SJSA1 (cell line): ENCODE measurements around the gene ABHD16A. TPM values are rescaled to one million over a fixed set of nuclear protein-coding genes. Genes with fewer than 3 reads are reported as not detected.

Experiments
- DNase-seq, 2 experiments: peaks; one replicate each; pipeline ENCODE4 v3.0.0-alpha.2; 2015 to 2020; ENCODE audit warnings: low spot score in 2 of 2, low read depth in 1 of 2
- H3K27ac ChIP-seq: fragments of 250-450 bp; sonication (Bioruptor Pico); 2 replicates; pipeline ENCODE4 v1.5.1; 2020; ENCODE audit warnings: mild to moderate bottlenecking, moderate library complexity
- H3K27me3 ChIP-seq: fragments of 250-450 bp; sonication (Bioruptor Pico); replicated peaks from 2 replicates; pipeline ENCODE4 v1.5.1; 2020; ENCODE audit warnings: mild to moderate bottlenecking, moderate library complexity
- H3K36me3 ChIP-seq: fragments of 250-450 bp; sonication (Bioruptor Pico); 2 replicates; pipeline ENCODE4 v1.5.1; 2020; ENCODE audit warnings: mild to moderate bottlenecking
- H3K4me1 ChIP-seq: fragments of 250-450 bp; sonication (Bioruptor Pico); replicated peaks from 2 replicates; pipeline ENCODE4 v1.6.1; 2021; ENCODE audit warnings: mild to moderate bottlenecking
- H3K4me3 ChIP-seq: fragments of 250-450 bp; sonication (Bioruptor Pico); 2 replicates; pipeline ENCODE4 v1.5.1; 2020; ENCODE audit warnings: mild to moderate bottlenecking
- H3K9me3 ChIP-seq: fragments of 250-450 bp; sonication (Bioruptor Pico); replicated peaks from 2 replicates; pipeline ENCODE4 v1.5.1; 2020; ENCODE audit warnings: mild to moderate bottlenecking
- total RNA-seq: library from RNA; depleted of rRNA; stranded (reverse); fragments of >200 nt; shearing (Covaris generic); gene quantifications from 2 replicates; pipeline ENCODE4 v1.2.3, GENCODE V29; 2014

ABHD16A gene
- total RNA-seq, 1 experiment from 2014 or later, result 37.6 TPM

DNA sequence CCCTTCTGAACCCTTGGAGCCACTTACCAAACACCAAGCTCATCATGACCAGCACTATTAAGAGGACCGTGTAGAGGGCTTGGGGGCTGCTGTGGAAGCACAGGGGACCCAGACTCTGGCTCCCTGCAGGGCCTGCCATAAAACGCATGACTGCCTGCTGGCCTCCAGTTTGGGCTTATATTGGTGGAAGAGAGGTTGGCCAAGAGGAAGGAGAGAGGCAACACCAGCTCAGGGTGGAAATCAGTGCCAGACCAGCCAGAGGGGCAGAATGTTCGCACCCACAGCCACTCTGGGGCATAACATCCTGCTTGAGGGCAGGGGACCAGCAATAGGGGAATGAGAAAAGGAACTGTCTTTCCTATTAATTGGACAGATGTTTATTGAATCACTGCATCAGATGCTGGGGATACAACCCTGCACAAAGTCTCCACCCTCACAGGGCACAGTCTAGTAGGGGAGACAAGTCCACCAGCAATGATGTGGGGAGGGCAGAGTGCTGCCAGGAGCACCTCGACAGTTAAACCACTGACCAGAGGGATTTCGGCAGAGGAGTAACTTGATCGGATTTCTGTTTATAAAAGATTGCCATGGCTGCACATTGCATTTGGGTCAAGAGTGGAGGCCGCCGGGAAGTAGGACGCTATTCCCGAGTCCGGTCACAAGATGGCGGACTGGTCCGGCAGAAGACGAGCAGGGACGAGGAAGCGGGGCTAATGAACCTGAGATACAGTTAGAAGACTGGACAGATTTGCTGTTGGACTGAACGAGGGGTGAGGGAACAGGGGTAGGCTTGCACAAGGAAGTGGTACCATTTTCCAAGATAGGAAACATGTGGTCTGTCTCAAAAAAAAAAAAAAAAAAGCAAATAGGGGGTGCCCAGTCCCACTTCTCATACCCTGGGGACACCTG, 22.6 kb downstream of the ABHD16A start, which contains the start of gene LY6G5C:
Gene LY6G5C, minus strand, starts transcription at position 842 of the 909 bp plus-strand sequence. Its CDS starts 694 bp downstream, at position 148.
- H3K27ac ChIP-seq, result no peak within 1 kb of the TSS
- H3K27me3 ChIP-seq, result no peaks in the 10 kb centered on the region
- peaks cover 11% of the 10 kb centered on the region for H3K4me1 ChIP-seq
- peak within 1 kb of the TSS; percentile 36 for H3K4me3 ChIP-seq
- DNase-seq, result peak; percentile 74 to 86
- H3K36me3 ChIP-seq, result peaks cover 6% of the 10 kb centered on the region
- no peaks in the 10 kb centered on the region; the same call in 1 of the 2 replicates for H3K9me3 ChIP-seq

DNA sequence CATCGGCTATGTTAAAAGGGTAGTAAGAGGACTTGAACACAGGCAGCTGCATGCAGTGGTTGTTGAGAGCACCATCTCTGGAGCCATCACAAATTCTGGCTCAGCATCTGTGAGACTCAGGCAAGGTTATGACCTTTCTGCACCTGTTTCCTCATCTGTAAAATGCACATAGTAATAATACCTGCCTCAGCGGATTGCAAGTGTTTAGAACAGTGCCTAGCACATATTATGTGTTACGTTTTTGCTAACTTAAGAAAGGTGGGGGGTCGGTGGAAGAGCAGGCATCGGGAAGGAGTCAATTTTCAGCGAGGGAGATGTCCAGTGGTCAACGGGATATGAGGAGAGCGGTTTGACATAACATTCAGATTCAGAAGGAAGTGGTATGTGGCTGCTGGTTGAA, 25.2 kb downstream of the ABHD16A start:
- DNase-seq, result no peak
- no peaks in the 10 kb centered on the region; the same call in 1 of the 2 replicates for H3K9me3 ChIP-seq
- peaks cover 11% of the 10 kb centered on the region for H3K4me1 ChIP-seq
- no peak overlapping the region for H3K27ac ChIP-seq
- no peak overlapping the region for H3K4me3 ChIP-seq
- H3K27me3 ChIP-seq, result no peaks in the 10 kb centered on the region
- H3K36me3 ChIP-seq, result peaks cover 16% of the 10 kb centered on the region

DNA sequence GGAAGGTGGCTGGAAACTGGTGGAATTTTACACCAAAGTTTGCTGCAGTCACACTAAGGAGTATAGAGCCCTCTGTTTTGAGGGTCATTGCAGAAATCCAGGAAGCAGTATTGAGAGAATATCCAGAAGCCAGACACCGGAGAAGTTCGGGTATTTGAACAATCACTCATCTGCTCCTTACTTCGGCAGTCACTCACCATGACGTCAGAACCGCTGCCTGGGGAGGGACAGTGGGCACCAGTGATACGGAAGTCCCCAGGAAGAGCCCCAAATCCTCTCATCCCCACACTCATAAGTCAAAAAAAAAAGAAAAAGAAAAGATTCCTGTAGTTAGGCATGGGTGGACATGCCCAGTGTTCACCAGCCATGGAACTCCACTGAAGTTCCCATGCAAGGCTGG, 26.2 kb downstream of the ABHD16A start:
- Histone ChIP-seq H3K4me3 (no peak overlapping the region), H3K4me1 (peaks cover 11% of the 10 kb centered on the region), H3K9me3 (no peaks in the 10 kb centered on the region; the same call in 1 of the 2 replicates), H3K27me3 (no peaks in the 10 kb centered on the region), H3K27ac (no peak overlapping the region), H3K36me3 (peaks cover 27% of the 10 kb centered on the region)
- DNase-seq, result no peak

DNA sequence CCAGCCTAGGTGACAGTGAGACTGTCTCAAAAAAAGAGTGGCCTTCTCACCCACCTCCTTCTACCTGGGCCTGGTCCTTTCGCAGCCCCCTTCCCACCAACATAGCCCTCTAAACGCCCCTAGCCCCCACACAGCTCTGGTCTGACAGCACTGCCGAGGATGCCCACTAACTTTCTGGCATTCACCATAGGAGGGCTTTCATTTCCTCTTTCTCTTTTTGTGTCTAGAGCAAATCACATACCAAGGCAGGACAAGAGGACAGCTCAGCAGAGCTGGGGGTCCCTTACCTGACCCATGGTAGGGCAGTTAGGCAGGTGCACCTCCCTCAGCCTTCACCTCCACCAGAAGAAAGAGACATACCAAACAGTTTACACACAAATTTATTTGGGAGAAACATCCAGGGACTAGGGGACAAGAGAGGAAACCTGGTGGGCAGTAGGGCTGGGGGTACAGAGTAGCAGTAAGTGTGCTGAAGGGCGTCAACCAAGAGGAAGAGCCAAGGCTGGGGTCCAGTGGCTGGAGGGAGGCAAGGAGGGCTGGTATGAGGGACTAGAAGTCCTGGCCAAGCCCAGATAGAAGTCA, 26.7 kb downstream of the ABHD16A start:
- Histone ChIP-seq H3K27me3 (no peaks in the 10 kb centered on the region), H3K36me3 (peaks cover 32% of the 10 kb centered on the region), H3K4me1 (peaks cover 10% of the 10 kb centered on the region), H3K4me3 (no peak overlapping the region), H3K27ac (no peak overlapping the region), H3K9me3 (no peaks in the 10 kb centered on the region; the same call in 1 of the 2 replicates)
- DNase-seq, result no peak

DNA sequence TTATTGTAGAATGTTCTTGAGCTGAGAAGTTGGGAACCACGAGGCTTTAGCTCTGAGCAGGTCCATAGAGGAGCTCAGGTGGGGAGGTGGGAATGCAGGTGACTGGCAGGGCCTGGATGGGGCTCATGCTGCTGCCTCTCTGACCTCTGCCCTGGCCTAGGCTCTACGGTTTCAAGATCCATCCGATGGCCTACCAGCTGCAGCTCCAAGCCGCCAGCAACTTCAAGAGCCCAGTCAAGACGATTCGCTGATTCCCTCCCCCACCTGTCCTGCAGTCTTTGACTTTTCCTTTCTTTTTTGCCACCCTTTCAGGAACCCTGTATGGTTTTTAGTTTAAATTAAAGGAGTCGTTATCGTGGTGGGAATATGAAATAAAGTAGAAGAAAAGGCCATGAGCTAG, 33.4 kb downstream of the ABHD16A start, which contains the start of gene LY6G5B:
Gene LY6G5B, plus strand, starts transcription at position 301 of the 400 bp plus-strand sequence. CDS start 975 bp downstream, outside the sequence.
- H3K4me1 ChIP-seq, result peaks cover 8% of the 10 kb centered on the region; the same call in 1 of the 2 replicates
- H3K27me3 ChIP-seq, result no peaks in the 10 kb centered on the region
- H3K27ac ChIP-seq, result no peak within 1 kb of the TSS
- H3K9me3 ChIP-seq, result no peaks in the 10 kb centered on the region
- H3K36me3 ChIP-seq, result peaks cover 81% of the 10 kb centered on the region
- no peak for DNase-seq
- H3K4me3 ChIP-seq, result no peak within 1 kb of the TSS

DNA sequence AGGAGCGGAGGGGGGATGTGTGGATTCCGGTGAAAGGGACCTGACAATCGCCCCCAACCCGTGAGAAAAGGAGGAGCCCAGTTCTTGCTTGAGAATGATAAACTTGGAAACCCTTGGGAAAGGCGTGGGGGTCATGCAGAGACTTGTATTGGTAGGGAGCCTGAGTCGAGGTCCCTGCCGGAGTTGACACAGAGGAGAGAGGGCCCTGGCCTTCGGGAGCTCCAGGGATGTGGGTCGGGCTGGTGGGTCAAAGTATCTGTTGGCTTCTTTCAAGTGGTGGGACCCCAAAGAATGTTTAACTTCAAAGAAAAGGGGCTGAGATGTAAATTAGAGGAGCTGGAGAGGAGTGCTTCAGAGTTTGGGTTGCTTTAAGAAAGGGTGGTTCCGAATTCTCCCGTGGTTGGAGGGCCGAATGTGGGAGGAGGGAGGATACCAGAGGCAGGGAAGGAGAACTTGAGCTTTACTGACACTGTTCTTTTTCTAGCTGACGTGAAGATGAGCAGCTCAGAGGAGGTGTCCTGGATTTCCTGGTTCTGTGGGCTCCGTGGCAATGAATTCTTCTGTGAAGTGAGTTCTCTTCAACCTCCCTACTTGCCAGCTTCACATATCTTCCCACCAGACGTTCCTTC, 36.7 kb downstream of the ABHD16A start:
- DNase-seq, result peak in 1 of 2 experiments; percentile 9
- peak overlapping the region; percentile 75 for H3K4me3 ChIP-seq
- H3K36me3 ChIP-seq, result peaks cover 72% of the 10 kb centered on the region
- H3K27ac ChIP-seq, result peak overlapping the region; percentile 92
- H3K9me3 ChIP-seq, result no peaks in the 10 kb centered on the region
- H3K4me1 ChIP-seq, result peaks cover 22% of the 10 kb centered on the region
- no peaks in the 10 kb centered on the region for H3K27me3 ChIP-seq

DNA sequence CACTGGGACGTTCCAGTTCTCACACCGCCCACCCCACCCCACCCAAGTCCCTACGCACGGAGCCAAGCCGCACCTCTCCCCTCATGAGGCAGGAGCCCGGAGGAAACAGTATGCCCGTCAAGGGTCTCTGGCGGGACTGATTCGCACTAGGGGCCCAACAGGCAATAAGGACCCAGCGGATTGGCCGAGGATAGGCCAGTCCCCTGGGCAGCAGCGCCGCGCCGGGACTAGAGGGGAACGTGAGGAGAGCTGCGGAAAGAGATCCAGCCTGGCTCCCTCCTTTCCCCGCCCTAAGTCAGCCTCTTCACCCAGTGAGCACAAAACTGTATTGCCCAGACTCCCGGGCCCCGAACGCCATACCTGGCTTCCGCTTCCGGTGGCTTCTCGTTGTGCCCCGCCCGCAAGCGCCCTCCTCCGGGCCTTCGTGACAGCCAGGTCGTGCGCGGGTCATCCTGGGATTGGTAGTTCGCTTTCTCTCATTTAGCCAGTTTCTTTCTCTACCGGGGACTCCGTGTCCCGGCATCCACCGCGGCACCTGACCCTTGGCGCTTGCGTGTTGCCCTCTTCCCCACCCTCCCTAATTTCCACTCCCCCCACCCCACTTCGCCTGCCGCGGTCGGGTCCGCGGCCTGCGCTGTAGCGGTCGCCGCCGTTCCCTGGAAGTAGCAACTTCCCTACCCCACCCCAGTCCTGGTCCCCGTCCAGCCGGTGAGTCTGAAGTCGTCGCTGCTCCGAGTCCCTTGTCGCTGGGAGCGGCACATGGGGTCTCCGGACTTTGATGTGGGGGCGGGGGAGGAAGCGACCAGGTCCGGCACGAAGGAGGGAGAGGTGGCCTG, 37.4 kb downstream of the ABHD16A start, which contains the start of gene CSNK2B:
Gene CSNK2B, plus strand, starts transcription at position 580 of the 836 bp plus-strand sequence. CDS start 752 bp downstream, outside the sequence.
- no peaks in the 10 kb centered on the region for H3K9me3 ChIP-seq
- no peaks in the 10 kb centered on the region for H3K27me3 ChIP-seq
- peak within 1 kb of the TSS; percentile 75 for H3K4me3 ChIP-seq
- H3K27ac ChIP-seq, result peak within 1 kb of the TSS; percentile 92
- peaks cover 64% of the 10 kb centered on the region for H3K36me3 ChIP-seq
- peaks cover 28% of the 10 kb centered on the region for H3K4me1 ChIP-seq
- peak; percentile 97 to 98 for DNase-seq

DNA sequence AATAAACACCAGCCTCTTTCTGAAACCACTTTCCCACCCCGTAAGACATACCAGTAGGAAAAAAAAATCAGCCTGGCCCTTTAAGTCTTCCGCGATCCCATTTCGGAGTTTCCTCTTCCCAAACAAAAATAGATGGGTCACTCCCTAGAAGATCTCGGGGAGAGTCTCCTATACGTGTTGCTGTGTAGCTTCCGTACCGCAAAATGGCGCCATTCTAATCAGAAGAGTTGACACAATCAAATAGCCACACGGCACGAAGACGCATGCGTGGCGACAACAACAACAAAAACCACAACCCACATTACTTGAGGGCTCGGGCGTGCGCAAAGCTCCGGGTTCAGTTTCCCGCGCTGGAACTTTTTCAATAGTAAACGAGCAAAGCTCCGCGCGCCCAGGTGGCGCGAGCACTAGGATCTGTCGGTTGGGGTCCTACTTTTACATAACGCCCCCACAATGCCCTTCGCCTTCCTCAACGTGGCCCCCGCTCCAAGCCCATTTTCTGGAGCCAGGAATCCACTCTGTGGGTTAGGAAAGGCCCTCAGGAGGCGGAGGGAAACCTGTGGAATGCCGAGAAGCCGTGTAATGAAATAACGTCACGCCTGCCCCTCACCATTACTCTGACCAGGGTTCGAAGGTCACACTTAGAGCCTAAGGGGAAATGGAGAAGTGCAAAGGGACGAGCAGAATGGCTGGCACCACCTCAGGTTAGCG, 38.2 kb downstream of the ABHD16A start, which contains the start of gene GPANK1:
Gene GPANK1, minus strand, starts transcription at position 208 of the 711 bp plus-strand sequence. CDS start 519 bp downstream, outside the sequence.
- H3K27ac ChIP-seq, result peak within 1 kb of the TSS; percentile 92
- no peaks in the 10 kb centered on the region for H3K27me3 ChIP-seq
- H3K36me3 ChIP-seq, result peaks cover 57% of the 10 kb centered on the region
- peak within 1 kb of the TSS; percentile 75 for H3K4me3 ChIP-seq
- peaks cover 29% of the 10 kb centered on the region for H3K4me1 ChIP-seq
- no peaks in the 10 kb centered on the region for H3K9me3 ChIP-seq
- DNase-seq, result peak; percentile 90 to 92

DNA sequence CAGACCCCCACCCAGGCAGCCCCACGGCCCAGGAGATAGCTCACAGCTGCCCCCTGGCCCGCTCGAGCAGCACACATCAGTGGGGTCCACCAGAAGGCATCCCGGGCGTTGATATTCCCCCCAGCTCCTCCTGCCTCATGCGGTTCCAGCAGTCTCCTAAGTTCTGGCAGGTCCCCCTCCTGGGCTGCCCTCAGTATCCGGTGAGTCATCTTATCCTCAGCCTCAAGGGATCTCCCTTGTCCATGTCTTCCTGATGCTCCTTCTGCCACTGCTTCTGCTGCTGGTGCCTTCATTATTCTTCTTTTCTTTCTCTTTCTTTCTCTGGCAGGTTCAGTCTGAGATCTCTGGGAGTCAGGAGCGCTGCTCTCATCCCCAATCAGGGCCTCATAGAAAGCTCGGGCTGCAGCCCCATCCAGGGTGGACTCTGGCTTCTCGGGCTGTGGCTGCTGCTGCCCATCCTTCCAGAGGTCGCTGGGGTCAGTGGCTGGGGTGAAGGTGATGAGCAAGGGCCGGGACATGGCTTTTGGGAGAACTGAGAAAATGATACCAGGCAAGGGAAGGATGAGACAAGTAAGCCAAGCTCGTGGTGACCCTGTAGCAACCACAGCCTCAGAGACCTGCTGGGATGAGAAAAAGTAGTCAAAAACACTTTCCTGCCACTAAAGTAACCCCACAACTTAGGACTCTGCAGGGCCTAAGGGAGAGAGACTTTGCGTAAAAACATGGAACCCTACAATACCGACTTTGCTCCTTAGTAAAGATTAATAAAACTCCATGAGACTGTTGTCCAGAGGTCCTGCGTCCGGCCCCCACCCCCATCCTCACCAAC, 38.9 kb downstream of the ABHD16A start:
- Histone ChIP-seq H3K36me3 (peaks cover 53% of the 10 kb centered on the region), H3K27me3 (no peaks in the 10 kb centered on the region), H3K4me3 (peak overlapping the region; percentile 75), H3K27ac (peak overlapping the region; percentile 92), H3K9me3 (no peaks in the 10 kb centered on the region), H3K4me1 (peaks cover 37% of the 10 kb centered on the region)
- peak; percentile 58 to 75 for DNase-seq

DNA sequence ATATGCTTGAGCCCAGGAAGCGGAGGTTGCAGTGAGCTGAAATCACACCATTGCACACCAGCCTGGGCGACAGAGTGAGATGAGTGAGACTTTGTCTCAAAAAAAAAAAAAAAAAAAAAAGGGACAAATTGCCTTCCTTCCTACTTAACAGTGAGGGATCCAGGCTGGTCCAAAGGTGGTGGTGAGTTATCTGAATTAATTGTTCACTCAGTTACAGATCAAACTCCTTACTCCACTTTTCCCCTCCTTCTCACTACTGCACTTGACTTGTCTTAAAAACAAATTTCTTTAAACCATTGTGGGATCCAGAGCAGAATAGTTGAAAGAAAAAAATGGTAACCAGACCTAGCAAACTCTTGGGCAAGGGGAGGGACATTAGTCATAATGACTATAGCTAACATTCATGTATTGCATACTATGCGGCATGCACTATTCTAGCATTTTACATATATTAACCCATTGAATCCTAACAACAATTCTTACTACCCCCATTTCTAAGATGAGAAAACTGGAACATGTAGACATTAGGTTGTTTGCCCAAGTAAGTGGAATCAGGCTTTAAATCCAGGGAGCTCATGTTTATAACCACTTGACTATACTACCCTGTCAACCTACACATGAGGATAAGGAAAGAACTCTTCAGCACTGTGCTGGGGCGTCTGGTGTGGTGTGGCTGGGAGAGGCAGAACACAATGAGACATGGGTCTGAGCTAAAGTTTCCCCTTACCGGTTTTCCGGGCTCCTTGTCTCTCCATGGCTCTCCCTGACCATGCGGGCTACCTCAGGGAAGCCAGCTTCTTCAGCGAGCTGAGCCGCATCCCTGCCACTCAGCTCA, 39.8 kb downstream of the ABHD16A start:
- Histone ChIP-seq H3K27ac (no peak overlapping the region), H3K9me3 (no peaks in the 10 kb centered on the region), H3K4me3 (no peak overlapping the region), H3K27me3 (no peaks in the 10 kb centered on the region), H3K4me1 (peaks cover 41% of the 10 kb centered on the region), H3K36me3 (peaks cover 49% of the 10 kb centered on the region)
- no peak for DNase-seq

DNA sequence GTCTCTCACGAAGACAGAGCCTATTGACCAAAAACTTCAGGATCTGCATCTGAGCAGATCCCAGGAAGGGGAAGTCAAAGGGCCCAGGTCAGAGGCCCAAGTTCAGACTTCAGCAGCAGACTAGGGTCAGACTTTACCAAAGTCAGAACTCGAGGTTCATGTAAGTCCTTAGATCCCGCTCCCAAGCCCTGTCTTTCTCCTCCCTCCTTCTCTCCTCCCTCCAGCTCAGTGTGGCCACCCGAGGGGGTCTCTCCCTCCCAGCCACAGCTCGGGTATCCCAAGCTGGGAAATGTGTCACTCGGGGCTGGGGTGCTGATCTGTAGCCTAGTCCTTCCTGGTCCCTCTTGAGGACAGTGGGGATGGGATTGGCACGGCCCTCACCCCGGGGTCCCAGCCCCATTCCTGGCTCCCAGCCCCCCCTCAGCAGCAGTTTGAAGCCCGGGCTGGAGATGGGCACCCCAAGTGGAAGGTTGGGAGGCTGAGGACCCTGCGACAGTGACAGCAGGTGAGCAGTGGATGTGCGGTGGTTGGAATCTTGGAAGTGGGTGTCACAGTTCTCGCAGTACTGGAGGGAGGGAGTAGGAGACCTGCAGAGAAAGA, 40.9 kb downstream of the ABHD16A start:
- H3K27me3 ChIP-seq, result no peaks in the 10 kb centered on the region
- no peak overlapping the region for H3K4me3 ChIP-seq
- peaks cover 49% of the 10 kb centered on the region for H3K36me3 ChIP-seq
- no peak for DNase-seq
- no peak overlapping the region for H3K27ac ChIP-seq
- H3K9me3 ChIP-seq, result no peaks in the 10 kb centered on the region
- H3K4me1 ChIP-seq, result peaks cover 40% of the 10 kb centered on the region
